ENCODE data around the gene ZNF354B.

Gene ZNF354B

GRCh38 chr5:178883815-178884430 lies 24.2 kb downstream of the ZNF354B start:
- DNase-seq (ENCODE audit: low spot score), result no peak

GRCh38 chr5:178895615-178896571 lies 36.1 kb downstream of the ZNF354B start, which contains the start of gene ZFP2:
ZFP2 (plus strand) TSS chr5:178895913; CDS start chr5:178931314, 35,401 bp downstream.
- DNase-seq (ENCODE audit: low spot score), result peak; percentile 67

GRCh38 chr5:178899289-178899688 lies 39.5 kb downstream of the ZNF354B start:
- no peak for DNase-seq (ENCODE audit: low spot score)

- DNase-seq (ENCODE audit: low spot score), result no peak
Observed at GRCh38 chr5:178902849-178903248, 43.1 kb downstream of the ZNF354B start.

- no peak for DNase-seq (ENCODE audit: low spot score)
Observed at GRCh38 chr5:178931846-178932760, 72.3 kb downstream of the ZNF354B start.

All from SW480 (cell line).